ENCODE results near the gene CNOT9.

The CNOT9 gene

GRCh38 chr2:218607436-218608115, 38.9 kb downstream of the CNOT9 start, which contains the start of gene PLCD4:
Gene PLCD4 (plus strand): TSS chr2:218607899. CDS start chr2:218615740, 7,841 bp downstream.
- no peaks in the 10 kb centered on the region for H3K36me3 Mint-ChIP-seq (ENCODE audit: low read depth)
- H3K4me1 Mint-ChIP-seq (ENCODE audit: low read depth), result no peaks in the 10 kb centered on the region
- H3K27ac Mint-ChIP-seq, result no peak within 1 kb of the TSS
- no peak within 1 kb of the TSS for H3K4me3 Mint-ChIP-seq
- H3K27me3 Mint-ChIP-seq, result peaks cover 8% of the 10 kb centered on the region
- intact Hi-C loops (cut with micrococcal nuclease), result no loop called here
- no peaks in the 10 kb centered on the region for H3K9me3 Mint-ChIP-seq

DNA sequence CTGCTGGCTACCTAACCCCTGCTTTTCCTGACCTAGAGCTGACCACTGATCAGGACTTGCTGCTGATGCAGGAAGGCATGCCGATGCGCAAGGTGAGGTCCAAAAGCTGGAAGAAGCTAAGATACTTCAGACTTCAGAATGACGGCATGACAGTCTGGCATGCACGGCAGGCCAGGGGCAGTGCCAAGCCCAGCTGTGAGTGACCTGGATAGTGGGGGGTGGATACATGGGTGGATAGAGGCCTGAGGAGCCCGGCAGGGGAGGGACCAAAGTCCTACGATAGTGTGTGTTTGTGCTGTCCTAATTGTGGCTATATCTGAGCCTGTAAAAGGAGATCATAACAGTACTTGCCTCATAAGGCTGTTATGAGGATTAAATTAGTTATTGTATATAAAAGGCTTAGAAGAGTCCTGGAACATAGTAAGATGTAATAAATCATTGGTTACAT, 47.3 kb downstream of the CNOT9 start:
- Mint-ChIP-seq H3K4me3 (no peak overlapping the region), H3K27ac (no peak overlapping the region), H3K27me3 (peaks cover 2% of the 10 kb centered on the region), H3K4me1 (ENCODE audit: low read depth) (no peaks in the 10 kb centered on the region), H3K36me3 (ENCODE audit: low read depth) (no peaks in the 10 kb centered on the region), H3K9me3 (no peaks in the 10 kb centered on the region)
- intact Hi-C loops (cut with micrococcal nuclease), result no loop called here

DNA sequence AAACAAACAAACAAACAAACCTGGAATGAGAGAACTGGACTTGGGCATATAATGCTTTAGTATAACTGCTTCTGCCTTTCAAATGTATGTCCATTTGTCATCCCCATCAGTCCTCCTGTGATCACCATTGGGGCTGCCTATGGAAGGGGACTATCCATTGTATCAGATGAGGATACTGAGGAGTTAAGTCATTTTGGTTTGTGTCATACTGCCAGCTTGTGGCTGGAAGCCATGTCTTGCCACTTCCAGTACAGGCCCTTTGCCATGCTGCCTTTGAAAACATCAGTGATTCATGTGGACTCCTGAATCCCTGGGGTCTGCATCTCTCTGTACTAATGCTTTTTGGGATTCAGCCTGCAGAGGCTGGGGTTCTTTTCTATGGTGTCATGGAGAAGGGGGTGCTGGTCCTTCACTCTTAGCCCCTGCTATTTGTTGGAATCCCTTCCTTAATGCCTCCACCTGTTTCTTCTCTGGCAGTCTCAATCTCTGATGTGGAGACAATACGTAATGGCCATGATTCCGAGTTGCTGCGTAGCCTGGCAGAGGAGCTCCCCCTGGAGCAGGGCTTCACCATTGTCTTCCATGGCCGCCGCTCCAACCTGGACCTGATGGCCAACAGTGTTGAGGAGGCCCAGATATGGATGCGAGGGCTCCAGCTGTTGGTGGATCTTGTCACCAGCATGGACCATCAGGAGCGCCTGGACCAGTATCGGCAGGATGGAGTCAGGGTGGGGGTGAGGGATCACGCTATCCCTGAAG, 49.6 kb downstream of the CNOT9 start:
- peaks cover 9% of the 10 kb centered on the region for H3K4me1 Mint-ChIP-seq (ENCODE audit: low read depth)
- H3K9me3 Mint-ChIP-seq, result no peaks in the 10 kb centered on the region
- no peaks in the 10 kb centered on the region for H3K27me3 Mint-ChIP-seq
- H3K4me3 Mint-ChIP-seq, result no peak overlapping the region
- H3K27ac Mint-ChIP-seq, result no peak overlapping the region
- intact Hi-C loops (cut with micrococcal nuclease), result no loop called here
- no peaks in the 10 kb centered on the region for H3K36me3 Mint-ChIP-seq (ENCODE audit: low read depth)

DNA sequence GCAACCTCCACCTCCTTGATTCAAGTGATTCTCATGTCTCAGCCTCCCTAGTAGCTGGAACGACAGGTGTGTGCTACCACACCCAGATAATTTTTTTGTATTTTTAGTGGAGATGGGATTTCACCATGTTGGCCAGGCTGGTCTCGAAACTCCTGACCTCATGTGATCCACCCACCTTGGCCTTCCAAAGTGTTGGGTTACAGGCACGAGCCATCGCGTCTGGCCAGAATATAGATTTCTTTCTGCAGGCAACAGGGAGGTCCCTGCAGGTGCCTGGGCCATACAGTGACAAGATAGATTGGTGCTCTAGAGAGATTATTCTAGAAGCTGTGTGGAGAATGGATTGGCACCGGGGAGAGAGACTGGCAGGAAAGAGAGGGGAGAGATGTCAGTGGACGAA, 52.4 kb downstream of the CNOT9 start:
- no peak overlapping the region for H3K4me3 Mint-ChIP-seq
- no peaks in the 10 kb centered on the region for H3K9me3 Mint-ChIP-seq
- no peaks in the 10 kb centered on the region for H3K27me3 Mint-ChIP-seq
- intact Hi-C loops (cut with micrococcal nuclease), result no loop called here
- no peak overlapping the region for H3K27ac Mint-ChIP-seq
- H3K36me3 Mint-ChIP-seq (ENCODE audit: low read depth), result no peaks in the 10 kb centered on the region
- H3K4me1 Mint-ChIP-seq (ENCODE audit: low read depth), result peaks cover 16% of the 10 kb centered on the region

GRCh38 chr2:218622606-218623365, 54.1 kb downstream of the CNOT9 start:
- H3K9me3 Mint-ChIP-seq, result no peaks in the 10 kb centered on the region
- H3K4me1 Mint-ChIP-seq (ENCODE audit: low read depth), result peaks cover 16% of the 10 kb centered on the region
- peaks cover 2% of the 10 kb centered on the region for H3K27me3 Mint-ChIP-seq
- H3K27ac Mint-ChIP-seq, result peak overlapping the region; percentile 73
- intact Hi-C loops (cut with micrococcal nuclease), result no loop called here
- H3K4me3 Mint-ChIP-seq, result no peak overlapping the region
- H3K36me3 Mint-ChIP-seq (ENCODE audit: low read depth), result no peaks in the 10 kb centered on the region

- no peak overlapping the region for H3K4me3 Mint-ChIP-seq
- intact Hi-C loops (cut with micrococcal nuclease), result no loop called here
- H3K27ac Mint-ChIP-seq, result peak overlapping the region; percentile 73
- H3K36me3 Mint-ChIP-seq (ENCODE audit: low read depth), result no peaks in the 10 kb centered on the region
- peaks cover 2% of the 10 kb centered on the region for H3K27me3 Mint-ChIP-seq
- peaks cover 16% of the 10 kb centered on the region for H3K4me1 Mint-ChIP-seq (ENCODE audit: low read depth)
- no peaks in the 10 kb centered on the region for H3K9me3 Mint-ChIP-seq
These were observed 54.7 kb downstream of the CNOT9 start for GRCh38 chr2:218623366-218623705.

DNA sequence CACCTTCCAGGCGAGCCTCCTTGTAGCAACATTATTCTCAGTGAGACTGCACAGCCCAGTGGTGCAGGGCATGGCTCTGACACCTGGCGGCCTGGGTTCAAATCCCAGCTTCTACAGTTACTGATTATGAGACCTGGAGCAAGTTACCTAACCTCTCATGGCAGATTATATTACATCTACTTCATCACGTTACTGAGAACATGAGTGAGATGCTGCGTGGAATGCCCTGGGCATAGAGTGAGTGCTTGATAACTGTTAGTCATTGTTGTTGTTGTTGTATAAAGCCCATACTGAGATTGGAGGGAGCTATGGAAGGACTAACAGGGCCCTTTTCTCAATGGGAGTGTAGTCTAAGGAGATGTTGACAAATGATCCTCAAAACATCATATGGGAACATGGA, 57.7 kb downstream of the CNOT9 start:
- H3K27ac Mint-ChIP-seq, result no peak overlapping the region
- intact Hi-C loops (cut with micrococcal nuclease), result no loop called here
- no peak overlapping the region for H3K4me3 Mint-ChIP-seq

GRCh38 chr2:218627939-218628338, 59.3 kb downstream of the CNOT9 start:
- no peak overlapping the region for H3K4me3 Mint-ChIP-seq
- intact Hi-C loops (cut with micrococcal nuclease), result no loop called here
- H3K27ac Mint-ChIP-seq, result no peak overlapping the region
- H3K36me3 Mint-ChIP-seq (ENCODE audit: low read depth), result no peaks in the 10 kb centered on the region
- H3K4me1 Mint-ChIP-seq (ENCODE audit: low read depth), result peaks cover 10% of the 10 kb centered on the region
- peaks cover 2% of the 10 kb centered on the region for H3K27me3 Mint-ChIP-seq
- H3K9me3 Mint-ChIP-seq, result no peaks in the 10 kb centered on the region

More for the DNA sequence above, 57.7 kb downstream of the CNOT9 start:
- peaks cover 2% of the 10 kb centered on the region for H3K27me3 Mint-ChIP-seq
- no peaks in the 10 kb centered on the region for H3K9me3 Mint-ChIP-seq
- H3K4me1 Mint-ChIP-seq (ENCODE audit: low read depth), result peaks cover 16% of the 10 kb centered on the region
- H3K36me3 Mint-ChIP-seq (ENCODE audit: low read depth), result no peaks in the 10 kb centered on the region

GRCh38 chr2:218631837-218632236, 63.2 kb downstream of the CNOT9 start:
- H3K36me3 Mint-ChIP-seq (ENCODE audit: low read depth), result peaks cover 33% of the 10 kb centered on the region
- H3K4me3 Mint-ChIP-seq, result no peak overlapping the region
- H3K9me3 Mint-ChIP-seq, result no peaks in the 10 kb centered on the region
- H3K27me3 Mint-ChIP-seq, result no peaks in the 10 kb centered on the region
- no peak overlapping the region for H3K27ac Mint-ChIP-seq
- H3K4me1 Mint-ChIP-seq (ENCODE audit: low read depth), result no peaks in the 10 kb centered on the region
- intact Hi-C loops (cut with micrococcal nuclease), result loop anchor here (10.0 kb wide), 1 partner anchor 217 kb away; the partner anchor contains the start of gene VIL1

DNA sequence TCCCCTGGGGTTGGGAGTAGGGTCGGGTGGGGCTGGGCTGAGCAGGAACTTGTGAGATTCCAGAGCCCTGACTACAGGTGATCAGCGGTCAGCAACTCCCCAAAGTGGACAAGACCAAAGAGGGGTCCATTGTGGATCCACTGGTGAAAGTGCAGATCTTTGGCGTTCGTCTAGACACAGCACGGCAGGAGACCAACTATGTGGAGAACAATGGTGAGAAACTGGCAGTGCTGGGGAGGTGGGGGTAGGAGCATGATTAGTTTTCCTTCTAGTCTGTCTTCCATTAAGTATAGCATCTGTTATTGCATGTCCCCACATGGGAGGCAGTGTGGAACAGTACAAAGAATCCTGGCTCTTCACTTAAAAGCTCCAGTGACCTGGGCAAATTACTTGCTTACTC, 67.1 kb downstream of the CNOT9 start:
- no peaks in the 10 kb centered on the region for H3K9me3 Mint-ChIP-seq
- no peaks in the 10 kb centered on the region for H3K4me1 Mint-ChIP-seq (ENCODE audit: low read depth)
- no peaks in the 10 kb centered on the region for H3K27me3 Mint-ChIP-seq
- no peak overlapping the region for H3K27ac Mint-ChIP-seq
- intact Hi-C loops (cut with micrococcal nuclease), result loop anchor here (10.0 kb wide), 1 partner anchor 221 kb away; the partner anchor contains the start of gene VIL1
- H3K36me3 Mint-ChIP-seq (ENCODE audit: low read depth), result peaks cover 72% of the 10 kb centered on the region
- H3K4me3 Mint-ChIP-seq, result no peak overlapping the region

DNA sequence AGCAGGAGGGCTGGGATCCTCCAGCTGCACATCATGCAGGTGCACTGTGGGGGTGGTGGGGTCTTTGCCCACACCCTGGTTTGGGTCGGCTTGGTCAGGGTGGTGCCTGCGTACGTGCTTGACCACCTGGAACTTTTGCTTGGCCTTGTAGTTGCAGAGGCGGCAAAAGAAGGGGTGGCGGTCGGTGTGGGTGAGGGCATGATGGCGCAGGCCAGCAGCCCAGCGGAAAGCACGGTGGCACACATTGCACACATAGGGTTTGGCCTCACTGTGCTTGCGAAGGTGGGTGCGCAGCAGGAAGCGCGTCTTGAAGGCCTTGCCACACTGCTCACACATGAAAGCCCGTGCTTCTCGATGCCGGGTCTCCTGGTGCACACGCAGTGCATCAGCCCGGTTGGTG, 69.7 kb downstream of the CNOT9 start:
- Mint-ChIP-seq H3K9me3 (no peaks in the 10 kb centered on the region), H3K27ac (no peak overlapping the region), H3K4me3 (no peak overlapping the region), H3K4me1 (ENCODE audit: low read depth) (no peaks in the 10 kb centered on the region), H3K36me3 (ENCODE audit: low read depth) (peaks cover 96% of the 10 kb centered on the region), H3K27me3 (no peaks in the 10 kb centered on the region)
- intact Hi-C loops (cut with micrococcal nuclease), result loop anchor here (10.0 kb wide), 1 partner anchor 224 kb away; the partner anchor contains the start of gene VIL1

GRCh38 chr2:218642121-218642656, 73.5 kb downstream of the CNOT9 start:
- Mint-ChIP-seq H3K9me3 (no peaks in the 10 kb centered on the region), H3K36me3 (ENCODE audit: low read depth) (peaks cover 100% of the 10 kb centered on the region), H3K27me3 (no peaks in the 10 kb centered on the region), H3K27ac (no peak overlapping the region), H3K4me1 (ENCODE audit: low read depth) (no peaks in the 10 kb centered on the region), H3K4me3 (no peak overlapping the region)
- intact Hi-C loops (cut with micrococcal nuclease), result no loop called here

DNA sequence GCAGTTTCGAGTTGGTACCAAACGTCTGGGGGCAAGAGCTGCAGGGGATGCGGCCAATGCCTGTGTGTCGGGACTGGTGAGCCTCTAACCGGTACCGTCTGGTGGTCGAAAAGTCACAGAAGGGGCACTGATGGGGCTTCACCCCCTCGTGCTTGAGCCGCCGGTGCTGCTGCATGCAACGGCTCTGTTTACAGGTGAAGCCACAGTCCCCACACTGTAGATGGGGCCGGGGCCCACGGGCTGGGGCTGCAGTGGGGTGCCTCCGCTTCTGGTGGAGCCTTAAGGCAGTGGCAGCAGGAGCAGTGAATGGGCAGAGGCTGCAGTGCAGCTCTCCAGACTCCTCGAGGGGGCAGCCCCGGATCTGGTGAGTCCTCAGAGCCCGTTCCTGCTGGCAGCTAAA, 74.1 kb downstream of the CNOT9 start:
- H3K4me3 Mint-ChIP-seq, result no peak overlapping the region
- no peaks in the 10 kb centered on the region for H3K27me3 Mint-ChIP-seq
- H3K36me3 Mint-ChIP-seq (ENCODE audit: low read depth), result peaks cover 99% of the 10 kb centered on the region
- intact Hi-C loops (cut with micrococcal nuclease), result no loop called here
- H3K4me1 Mint-ChIP-seq (ENCODE audit: low read depth), result no peaks in the 10 kb centered on the region
- H3K27ac Mint-ChIP-seq, result no peak overlapping the region
- H3K9me3 Mint-ChIP-seq, result no peaks in the 10 kb centered on the region
